OCI-LY1 (cell line): ENCODE results near the gene ANK3.

Source experiments
- EZH2 ChIP-seq: fragments of 200-600 bp; sonication (generic), shearing (Covaris generic); IDR thresholded peaks from 2 replicates; pipeline ENCODE4 v1.8.0; 2017; ENCODE audit warnings: borderline replicate concordance, mixed run types, mild to moderate bottlenecking, antibody characterized with exemption, low read length, moderate library complexity, mixed read lengths
- TF ChIP-seq, protein P1 (sequence below): fragments of 200-600 bp; sonication (generic), shearing (Covaris generic); IDR thresholded peaks from 2 replicates; pipeline ENCODE4 v1.5.1; 2017; ENCODE audit warnings: mild to moderate bottlenecking, antibody characterized with exemption, low read length, moderate library complexity, mixed read lengths

DNA sequence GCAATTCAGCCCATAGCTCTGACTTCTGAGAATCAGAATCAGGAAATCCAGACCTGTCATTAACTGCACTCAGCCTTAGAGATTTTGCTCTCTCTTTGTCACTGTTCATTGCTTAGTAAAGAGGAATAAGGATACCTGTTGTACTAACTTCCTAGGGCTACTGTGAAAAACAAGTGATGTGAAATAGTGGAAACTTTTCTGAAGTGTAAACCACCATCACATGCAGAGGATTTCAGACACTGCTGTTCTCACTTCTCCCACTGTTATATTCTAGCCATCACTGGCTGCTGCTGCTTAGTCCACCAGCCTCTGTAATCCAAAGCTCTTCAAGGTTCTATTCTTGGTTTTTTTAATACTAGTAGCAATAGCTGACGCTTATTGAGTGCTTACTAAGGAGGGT, 353.7 kb downstream of the ANK3 start:
- TF ChIP-seq, protein P1, sequence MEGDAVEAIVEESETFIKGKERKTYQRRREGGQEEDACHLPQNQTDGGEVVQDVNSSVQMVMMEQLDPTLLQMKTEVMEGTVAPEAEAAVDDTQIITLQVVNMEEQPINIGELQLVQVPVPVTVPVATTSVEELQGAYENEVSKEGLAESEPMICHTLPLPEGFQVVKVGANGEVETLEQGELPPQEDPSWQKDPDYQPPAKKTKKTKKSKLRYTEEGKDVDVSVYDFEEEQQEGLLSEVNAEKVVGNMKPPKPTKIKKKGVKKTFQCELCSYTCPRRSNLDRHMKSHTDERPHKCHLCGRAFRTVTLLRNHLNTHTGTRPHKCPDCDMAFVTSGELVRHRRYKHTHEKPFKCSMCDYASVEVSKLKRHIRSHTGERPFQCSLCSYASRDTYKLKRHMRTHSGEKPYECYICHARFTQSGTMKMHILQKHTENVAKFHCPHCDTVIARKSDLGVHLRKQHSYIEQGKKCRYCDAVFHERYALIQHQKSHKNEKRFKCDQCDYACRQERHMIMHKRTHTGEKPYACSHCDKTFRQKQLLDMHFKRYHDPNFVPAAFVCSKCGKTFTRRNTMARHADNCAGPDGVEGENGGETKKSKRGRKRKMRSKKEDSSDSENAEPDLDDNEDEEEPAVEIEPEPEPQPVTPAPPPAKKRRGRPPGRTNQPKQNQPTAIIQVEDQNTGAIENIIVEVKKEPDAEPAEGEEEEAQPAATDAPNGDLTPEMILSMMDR = no peak
- no peak for TF ChIP-seq EZH2
